Hippocampal formation (tissue), 2 donors: Measurements from ENCODE around the gene HMGXB3.
"Not testable (repeated sequence)": the region's sequence is repeated elsewhere in the genome, so short reads cannot be mapped to it uniquely, and the experiment has no call there.

ENCODE experiments used
- DNase-seq, 2 donors: peaks; one replicate each; lab custom pipeline; 2025; lab: John Stamatoyannopoulos, UW

Gene HMGXB3

DNA sequence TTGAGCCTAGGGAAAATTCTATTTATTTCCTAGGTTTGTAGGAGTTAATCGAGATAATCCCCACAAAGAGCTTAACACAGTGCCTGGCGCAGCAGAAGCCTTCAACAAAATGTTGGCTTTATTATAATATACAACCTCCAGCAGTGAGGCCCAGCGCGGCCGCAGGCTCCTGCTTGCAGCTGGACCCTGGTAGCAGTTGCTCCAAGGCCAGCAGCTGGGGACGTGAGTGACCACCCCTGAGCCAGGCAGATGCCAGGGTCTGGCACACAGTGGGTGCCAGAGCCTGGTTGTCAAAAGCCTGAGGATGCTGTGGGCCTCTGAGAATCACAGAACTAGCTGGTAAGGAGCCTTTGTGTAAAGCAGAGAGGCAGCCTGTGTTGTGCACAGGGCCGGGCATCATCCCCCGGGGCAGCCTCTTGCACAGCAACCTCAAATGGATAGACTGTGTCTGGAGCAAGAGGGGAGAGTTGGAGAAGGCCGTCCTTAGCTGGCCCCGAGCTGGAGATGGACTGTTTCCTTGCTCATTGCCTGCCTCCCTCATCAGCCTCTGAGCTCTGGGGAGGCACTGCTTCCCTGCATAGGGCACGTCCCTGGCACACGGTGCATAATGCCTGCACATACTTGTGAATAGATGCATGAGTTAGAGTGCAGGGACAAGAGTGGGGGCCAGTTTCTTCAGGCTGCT, 68.6 kb downstream of the HMGXB3 start:
- no peak for DNase-seq

DNA sequence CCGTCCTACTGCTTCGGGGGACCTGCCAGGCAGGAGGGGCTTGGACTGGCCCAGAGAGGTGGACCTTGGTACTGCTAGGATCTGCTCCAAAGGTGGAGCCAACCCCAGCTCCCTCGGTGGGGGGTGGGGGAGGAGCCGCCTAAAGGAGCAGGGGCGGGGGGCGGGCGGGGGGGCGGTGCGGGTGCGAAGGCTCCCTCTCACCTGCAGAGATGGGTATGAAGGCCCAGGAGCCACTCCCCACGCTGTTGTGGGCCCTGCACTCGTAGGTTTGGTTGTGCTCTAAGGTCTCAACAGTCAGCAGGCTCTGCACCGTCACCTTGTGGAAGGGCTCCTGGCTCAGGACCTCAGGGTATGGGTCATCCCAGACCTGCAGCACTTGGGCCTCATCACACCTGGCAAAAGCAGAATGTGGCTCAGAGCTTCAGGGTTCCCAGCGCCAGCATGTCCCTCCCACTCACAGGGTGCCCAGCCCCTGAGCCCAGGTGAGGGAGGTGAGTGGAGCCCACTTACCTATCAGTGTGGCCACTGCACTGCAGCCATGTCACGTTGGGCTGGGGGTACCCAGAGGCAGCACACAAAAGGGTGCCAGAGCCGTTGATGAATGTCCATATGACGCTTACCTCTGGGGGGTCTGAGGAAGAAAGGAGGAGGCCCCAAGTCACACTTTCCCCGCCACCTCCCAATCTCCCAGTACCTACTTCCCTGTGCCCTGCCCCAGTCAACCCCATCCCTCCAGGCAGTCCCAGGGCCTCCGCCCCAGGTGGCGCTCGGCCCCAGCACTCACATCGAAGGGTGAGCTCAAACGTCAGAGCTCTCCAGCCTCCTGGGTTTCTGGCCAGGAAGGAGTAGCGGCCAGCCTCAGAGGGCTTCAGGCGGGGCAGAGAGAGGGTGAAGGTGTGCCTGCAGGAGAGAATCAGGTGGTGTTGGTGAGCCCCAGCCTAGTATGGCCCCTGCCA, 69.4 kb downstream of the HMGXB3 start:
- DNase-seq: no peak

DNA sequence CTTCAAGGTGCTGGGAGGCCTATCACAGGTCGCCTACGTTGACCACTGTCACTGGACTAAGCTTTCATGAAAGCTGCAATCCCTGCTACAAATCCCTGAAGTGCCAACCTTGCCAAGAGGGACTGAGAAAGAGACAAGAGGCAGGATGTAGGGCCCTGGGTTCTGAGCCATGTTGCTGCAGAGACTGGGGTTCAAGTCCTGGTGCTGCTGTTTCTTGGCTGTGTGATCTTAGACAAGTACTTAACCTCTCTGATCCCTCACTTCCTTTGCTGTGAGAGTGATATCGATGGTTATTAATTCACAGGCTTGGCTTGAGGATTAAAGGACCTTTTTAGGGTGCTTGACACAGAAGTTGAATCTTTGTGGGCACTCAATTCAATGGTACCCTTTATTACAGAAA, 70.3 kb downstream of the HMGXB3 start:
- DNase-seq: no peak

DNA sequence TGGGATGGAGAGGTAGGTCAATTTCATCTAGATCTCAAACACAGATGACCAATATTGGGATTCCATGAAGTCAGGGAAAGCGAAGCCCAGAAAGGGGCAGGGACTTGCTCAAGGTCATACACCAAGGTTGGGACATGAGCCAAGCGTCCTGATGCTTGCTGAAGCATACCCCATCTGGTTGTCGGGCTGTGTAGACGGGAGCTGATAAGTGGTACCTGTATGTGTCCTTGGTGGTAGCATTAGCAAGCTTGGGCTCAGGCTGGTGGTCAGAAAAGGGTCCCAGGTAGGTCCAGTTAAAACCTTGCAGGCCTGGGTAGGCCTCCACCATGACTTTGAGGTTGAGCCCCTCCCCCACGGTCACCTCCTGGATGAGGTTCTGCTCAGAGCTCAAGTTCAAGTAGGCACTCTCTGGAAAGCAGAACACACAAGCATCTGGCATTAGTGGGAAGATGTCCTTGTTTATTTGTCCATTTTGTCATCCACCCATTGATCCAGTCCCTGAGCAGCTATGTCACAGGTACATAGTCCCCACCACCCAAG, 72.6 kb downstream of the HMGXB3 start:
- DNase-seq: no peak

DNA sequence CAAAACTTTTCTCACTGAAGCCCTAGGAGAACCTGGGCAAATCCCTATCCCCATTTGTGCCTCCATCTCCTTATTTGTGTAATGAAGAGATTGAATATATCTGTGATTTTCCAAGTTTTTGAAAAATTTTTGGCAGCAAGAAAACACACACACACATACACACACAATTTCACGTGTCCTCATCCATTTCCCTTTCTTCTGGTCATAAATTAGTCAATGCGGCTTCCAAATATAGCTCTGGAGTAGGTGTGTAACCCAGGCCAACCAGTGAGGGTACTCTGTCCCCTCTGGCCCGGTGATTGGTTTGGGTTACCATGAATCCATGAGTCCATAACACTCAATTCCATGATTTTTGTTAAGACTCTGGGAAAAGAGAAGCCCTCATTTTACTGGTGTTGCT, 73.1 kb downstream of the HMGXB3 start:
- no peak for DNase-seq

DNA sequence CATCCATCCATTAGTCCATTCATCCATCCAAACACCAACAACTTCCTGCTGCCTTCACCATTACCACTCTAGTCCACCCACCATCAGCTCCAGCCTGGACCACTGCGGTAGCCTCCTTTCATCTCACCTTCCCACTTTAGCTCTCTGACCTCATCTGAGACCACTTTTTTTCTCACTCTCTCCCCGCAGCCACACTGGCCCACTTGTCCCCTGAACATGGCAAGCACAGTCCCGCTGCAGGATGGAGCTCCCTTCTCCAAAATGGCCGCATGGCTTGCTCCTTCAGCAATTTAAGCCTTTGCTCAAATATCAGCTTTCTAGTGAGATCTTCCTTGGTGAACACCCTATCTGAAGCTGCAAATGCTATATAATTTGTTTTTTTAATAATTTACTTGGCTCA, 74.7 kb downstream of the HMGXB3 start:
- no peak for DNase-seq

DNA sequence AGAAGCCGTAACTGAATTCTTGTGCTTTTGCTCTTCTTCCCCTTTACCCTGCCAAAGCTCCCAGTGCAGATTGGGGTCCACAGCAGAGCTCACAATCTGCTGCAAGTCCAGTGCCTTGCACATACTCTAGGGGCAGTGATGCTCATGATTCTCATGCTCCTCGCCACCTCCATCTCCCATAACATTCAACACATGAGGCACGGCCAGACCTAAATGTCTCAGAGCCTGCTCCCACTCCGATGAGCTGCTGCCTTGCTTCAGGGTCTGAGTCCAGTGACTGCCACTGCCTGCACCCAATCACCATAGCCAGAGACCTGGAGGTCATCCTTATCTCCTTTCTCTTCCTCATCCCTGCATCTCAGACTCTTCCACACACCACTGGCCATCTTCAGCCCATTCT, 75.3 kb downstream of the HMGXB3 start:
- no peak for DNase-seq

DNA sequence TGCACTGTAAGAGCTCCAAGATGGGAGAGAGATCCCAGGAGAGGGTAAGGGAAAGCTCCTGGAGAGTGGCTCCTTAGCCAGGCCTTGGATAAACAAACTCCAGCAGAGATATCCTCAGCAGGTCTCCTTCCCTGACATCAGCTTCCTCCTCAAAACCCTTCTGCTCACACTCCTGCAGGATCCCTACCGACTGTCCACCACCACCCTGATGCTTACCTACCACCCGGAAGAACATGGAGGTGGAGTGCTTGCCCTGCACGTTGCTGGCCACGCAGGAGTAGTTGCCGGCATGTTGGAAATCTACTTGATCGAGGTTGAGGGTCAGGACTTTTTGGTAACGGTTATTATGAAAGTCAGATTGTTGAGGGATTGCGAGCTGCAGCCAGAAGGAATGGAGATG, 76.5 kb downstream of the HMGXB3 start:
- DNase-seq: no peak

DNA sequence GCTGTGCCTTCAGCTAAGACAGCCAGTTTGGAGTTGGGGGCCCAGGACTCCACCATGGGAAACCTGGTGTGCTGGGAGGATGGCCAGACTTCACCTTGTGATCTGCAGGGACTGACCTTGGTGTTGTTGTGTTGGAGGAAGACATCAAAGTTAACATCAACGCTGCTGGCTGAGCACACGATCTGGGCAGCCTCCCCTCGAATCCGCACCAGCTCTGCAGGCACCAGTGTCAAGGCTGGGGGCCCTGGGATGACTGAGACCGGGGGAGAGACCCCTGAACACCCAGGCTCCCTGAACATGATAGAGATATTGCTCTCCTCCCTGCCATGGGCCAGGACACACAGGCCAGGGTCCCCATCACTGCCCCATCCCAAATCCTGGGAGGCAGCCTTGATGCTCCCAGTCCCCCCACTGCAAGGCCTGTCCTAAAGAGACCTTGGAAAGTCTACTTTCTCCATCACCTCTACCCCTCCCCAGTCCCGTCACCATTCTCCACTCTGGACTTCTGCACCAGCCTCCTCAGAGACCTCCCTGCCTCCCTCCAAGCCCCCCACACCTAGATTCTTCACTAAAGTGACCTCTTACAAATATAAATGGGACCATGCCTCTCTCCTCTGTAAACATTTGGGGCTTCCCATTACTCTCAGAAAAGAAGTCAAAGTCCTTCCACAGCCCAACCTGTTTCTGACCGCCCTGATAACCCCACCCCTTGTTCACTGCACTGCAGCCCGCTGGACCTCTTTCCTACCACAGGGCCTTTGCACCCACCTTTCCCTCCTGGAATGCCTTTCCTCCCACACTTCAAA, 77.7 kb downstream of the HMGXB3 start:
- no peak for DNase-seq

DNA sequence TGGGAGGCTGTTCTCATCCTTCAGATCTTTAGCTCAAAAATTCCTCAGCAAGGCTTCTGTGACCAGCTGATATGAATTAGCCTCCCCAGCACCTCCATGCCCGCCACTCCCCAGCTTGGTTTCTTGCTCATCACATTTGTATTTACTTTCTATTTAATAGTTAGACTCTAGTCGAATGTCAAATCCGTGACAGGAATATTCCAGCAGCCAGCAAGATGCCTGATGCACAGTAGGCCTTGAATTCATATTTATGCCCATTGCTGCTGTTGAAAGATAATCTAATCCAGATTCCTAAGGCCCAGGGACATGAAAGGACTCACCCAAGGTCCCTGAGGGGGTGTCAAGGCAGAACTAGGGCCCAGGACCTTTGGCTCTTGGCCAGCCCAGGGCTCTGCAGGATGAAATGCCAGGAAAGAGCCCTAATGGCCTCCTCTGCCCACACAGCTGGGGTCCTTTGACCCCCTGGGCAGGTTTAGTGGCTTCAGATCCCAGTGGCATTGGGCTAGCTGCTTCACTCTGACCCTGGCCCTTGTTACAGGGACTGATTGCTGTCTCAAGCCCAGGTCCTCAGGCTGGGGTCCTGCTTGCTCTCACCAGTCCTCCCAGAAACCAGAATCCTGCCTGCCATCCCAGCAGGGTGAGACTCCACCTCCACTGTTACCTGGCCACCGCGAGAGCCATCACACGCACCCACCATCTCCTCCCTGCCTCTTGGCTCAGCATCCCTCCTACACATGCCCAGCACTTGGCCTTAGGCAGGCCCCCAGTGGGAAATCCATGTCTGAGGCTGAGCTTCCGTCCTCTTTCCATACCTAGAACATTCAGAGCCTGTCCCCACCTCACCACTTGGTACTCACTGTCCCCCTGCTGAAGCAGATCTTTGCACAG, 78.5 kb downstream of the HMGXB3 start:
- DNase-seq: no peak

DNA sequence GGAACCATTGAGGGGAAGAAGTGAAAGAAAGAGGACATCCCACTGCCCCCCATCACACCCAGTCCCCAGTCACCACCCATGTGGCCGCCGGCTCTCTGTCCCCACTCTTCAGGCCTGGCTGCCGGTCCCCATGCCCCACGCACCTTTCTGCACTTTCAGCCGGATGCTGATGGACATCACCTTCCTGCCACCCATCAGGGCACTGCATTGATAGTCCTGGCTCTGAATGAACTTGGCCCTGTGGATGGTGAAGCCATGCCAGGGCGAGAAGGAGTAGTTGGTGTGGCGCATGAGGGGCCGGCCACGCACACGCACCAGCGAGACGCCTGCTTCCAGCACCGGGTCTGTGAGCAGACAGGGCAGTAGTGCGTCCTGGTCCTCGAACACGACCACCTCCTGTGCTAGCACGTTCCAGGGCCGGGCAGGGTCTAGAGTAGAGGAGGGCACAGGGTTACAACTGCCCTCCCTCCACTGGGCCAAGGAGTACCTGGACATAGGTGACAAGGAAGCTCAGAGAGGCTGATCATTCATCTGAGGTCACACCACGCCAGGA, 79.4 kb downstream of the HMGXB3 start:
- no peak for DNase-seq

DNA sequence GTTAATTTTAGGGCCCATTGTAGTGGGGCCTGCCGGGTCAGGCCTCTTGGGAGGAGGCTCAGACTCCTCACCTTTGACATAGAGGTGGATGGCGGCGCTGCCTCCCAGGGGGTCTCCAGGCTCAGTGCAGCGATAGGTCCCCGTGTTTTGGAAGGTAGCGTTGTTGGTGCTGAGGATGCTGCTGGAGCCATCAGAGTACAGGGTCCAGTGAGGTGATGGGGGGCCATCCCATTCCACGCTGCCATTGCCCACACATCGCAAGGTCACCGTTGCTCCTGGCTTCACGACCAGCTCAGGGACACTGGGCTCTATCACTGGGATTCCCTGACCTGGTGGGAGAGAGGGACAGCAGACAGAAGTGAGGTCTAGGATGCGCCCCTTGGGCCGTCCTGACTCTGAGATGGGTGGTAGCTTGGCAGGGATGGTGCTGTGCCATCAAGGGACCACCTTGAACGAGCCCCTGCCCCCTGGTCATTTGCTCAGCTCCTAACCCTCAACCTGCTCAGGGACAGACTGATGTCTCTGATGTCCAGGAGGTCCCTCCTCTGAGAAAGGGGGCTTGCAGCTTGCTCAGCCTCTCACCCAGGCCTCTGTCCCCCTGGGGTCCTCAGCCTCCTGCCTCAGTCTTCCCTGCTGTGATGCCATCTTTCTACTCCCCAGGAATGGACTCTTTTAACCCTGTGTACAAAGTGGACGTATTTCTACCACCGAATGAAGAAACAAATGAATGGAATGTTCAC, 80.3 kb downstream of the HMGXB3 start:
- DNase-seq: no peak

DNA sequence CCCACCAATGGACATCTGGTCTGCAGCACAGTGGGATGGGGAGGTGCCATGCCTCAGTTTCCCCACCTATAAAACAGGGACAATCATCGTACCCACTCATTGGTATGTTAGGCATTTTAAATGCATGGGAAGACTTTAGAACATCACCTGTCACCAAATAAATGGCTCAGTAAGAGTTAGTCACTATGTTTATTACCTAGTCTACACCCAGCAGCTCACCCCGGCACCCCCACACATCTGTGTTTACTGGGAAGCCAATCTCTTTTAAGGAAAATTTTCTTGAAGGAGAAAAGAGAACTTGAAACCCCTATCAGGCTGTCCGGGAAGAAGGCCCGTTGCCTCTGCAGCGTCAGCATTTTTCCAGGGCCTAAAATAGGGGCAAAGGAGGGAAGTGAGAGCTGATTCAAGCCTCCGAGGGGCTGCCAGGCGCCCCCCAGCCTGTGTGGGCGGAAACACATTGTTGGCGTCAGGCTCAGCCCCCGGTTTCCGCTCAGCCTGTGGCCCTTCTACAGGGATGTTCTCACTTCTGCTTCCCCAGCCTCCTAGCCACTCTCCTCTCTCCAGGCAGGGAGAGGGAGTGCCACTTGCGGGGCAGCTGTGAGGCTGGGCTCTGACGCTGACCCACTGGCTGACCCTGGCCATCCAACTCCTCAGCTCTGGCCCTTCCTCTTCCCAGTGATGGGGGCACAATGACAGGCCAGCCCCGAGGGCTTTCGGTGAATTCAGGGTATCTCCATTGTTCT, 81.2 kb downstream of the HMGXB3 start:
- DNase-seq: peak; percentile 16 to 51

DNA sequence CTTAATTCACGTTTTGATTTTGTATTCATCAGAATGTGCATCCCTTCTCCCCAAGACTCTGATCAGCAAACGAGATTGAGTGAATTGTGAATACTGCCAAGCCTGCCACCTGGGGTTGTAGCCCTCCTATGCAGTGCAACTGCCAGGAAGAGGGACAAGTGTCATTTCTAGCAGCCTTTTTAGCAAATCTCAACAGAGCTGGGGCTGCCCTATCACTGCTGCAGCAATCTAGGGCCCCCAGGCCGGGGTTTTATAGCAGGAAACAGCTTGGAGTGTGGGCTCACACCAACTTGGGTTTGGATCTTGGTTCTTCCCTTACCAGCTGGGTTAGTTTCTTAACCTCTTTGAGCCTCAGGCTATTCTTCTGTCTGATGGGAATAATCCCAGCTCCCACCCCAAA, 81.8 kb downstream of the HMGXB3 start:
- DNase-seq: no peak

DNA sequence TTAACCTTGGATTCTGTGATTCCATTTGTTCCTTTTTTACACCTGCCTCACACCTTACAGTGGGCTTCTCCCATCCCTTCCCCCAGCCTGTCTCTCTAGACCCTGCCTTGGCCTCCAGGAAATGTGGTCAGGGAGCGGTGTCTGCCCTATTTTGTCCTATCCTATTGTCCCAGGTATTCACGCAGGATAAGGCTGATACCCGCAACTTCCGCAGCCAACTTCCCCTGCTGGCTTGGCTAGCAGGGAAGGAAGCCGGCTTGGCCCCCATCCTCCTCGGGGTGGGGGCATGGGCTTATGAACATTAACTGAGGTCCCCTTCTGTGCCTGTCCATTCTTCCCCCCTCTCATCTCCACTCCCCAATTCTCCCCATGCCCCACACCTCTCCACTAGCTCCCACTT, 82.3 kb downstream of the HMGXB3 start:
- peak in 1 of 2 donors; percentile 23 for DNase-seq

DNA sequence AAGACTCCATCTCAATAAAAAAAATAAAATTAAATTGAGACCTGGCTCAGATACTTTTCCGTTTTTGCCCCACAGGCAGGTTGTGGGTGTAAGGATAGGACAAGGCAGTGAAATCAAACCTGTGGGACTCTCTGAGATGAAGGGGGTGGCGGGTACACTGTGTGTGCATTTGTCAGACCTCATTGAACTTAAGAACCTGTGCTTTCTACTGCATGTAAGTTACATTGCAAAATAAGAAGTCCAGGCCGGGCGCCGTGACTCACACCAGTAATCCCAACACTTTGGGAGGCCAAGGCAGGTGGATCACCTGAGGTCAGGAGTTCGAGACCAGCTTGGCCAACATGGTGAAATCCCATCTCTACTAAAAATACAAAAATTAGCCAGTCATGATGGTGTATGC, 84.2 kb downstream of the HMGXB3 start:
- not testable (repeated sequence) for DNase-seq

DNA sequence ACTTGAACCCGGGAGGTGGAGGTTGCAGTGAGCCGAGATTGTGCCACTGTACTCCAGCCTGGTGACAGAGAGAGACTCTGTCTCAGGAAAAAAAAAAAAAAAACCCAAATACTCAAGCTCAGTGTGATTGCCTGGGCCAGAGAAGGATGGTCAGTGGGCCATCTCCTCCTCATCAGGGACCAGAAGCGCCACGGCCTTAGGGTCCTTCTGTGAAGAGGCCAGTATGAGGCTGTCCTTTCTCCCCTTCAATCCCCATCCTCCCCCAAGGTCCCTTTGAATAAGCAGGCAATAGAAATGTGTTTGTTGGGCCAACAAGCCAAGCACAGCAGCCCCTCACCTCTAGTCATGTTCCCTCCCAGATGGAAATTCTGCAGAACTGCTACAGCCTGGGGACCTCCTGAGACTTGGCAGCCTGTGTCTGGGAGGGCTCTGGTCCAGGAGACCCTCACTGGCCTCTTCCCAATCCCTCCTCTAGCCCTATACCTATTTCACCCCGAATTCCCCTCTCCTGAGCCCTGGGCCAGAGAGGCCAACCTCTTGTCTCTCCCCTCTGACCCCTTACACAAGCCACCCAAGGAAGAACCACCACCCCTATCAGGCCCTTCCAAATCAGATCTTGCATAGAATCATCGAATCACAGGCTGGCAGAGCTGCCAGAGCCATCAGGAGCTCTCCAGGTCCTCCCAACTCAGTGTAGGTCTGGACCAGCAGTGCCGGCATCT, 84.8 kb downstream of the HMGXB3 start:
- no peak for DNase-seq

DNA sequence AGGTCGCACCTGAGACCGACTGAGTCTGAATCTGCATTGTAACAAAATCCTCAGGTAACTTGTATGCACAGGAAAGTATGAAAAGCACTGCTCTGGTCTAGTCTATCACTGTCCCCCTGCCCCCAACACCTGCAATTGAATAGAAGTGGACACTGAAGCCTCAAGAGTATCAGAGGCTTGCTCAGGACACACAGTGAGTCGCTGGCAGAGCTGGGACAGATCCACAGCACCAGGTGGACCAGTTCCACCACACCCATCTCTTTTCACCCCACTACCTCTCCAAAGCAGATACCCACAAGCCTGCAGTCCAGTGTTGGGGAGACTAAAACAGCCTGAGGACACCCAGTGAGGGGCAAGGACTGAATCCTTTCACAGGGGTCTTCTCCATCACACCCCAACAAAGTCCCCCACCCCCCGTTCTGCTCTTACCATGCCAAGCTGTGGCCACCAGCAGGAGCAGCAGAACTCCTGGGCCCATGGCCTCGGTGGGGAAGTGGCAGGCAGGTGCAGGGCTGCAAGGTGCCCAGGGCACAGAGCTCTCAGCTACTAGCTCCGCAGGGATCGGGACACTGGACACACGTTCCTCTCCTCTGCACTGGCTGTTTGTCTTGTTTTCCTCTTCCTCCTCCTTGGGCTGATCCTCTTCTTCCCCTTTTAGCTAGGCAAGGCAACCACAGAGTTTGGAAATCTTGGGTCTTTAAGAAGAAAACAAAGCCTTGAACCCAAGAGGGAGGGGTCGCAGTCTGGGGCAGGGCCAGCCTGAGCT, 85.6 kb downstream of the HMGXB3 start, which contains the start of gene CSF1R:
TSS of gene CSF1R (minus strand) at position 605 of the 766 bp plus-strand sequence. CDS start at position 478, 127 bp downstream.
- DNase-seq: no peak
